ENCODE measurements around the gene RABGAP1L.
"Not testable (repeated sequence)": the region's sequence is repeated elsewhere in the genome, so short reads cannot be mapped to it uniquely, and the experiment has no call there.

RABGAP1L gene

GRCh38 chr1:174314433-174314832 is 155.1 kb downstream of the RABGAP1L start:
- DNase-seq = no peak

- no peak for DNase-seq
Observed at GRCh38 chr1:174315239-174315638, 155.9 kb downstream of the RABGAP1L start.

GRCh38 chr1:174320897-174321296 is 161.6 kb downstream of the RABGAP1L start:
- not testable (repeated sequence) for DNase-seq

- DNase-seq = no peak
Observed at GRCh38 chr1:174322202-174322862, 163.0 kb downstream of the RABGAP1L start.

GRCh38 chr1:174324493-174324892 is 165.2 kb downstream of the RABGAP1L start:
- no peak for DNase-seq

GRCh38 chr1:174324939-174325338 is 165.6 kb downstream of the RABGAP1L start:
- no peak for DNase-seq

- no peak for DNase-seq
Observed at GRCh38 chr1:174326278-174326677, 167.0 kb downstream of the RABGAP1L start.

- DNase-seq = no peak
Observed at GRCh38 chr1:174333437-174333836, 174.1 kb downstream of the RABGAP1L start.

- DNase-seq = no peak
Observed at GRCh38 chr1:174337000-174337681, 177.8 kb downstream of the RABGAP1L start.

- DNase-seq = not testable (repeated sequence)
Observed at GRCh38 chr1:174340404-174340803, 181.1 kb downstream of the RABGAP1L start.

- DNase-seq = no peak
Observed at GRCh38 chr1:174344162-174344561, 184.8 kb downstream of the RABGAP1L start.

- DNase-seq = no peak
Observed at GRCh38 chr1:174352117-174352516, 192.8 kb downstream of the RABGAP1L start.

GRCh38 chr1:174352883-174353608 is 193.7 kb downstream of the RABGAP1L start:
- no peak for DNase-seq

- DNase-seq = no peak
Observed at GRCh38 chr1:174358344-174358743, 199.0 kb downstream of the RABGAP1L start.

- no peak for DNase-seq
Observed at GRCh38 chr1:174358786-174359453, 199.6 kb downstream of the RABGAP1L start.

- no peak for DNase-seq
Observed at GRCh38 chr1:174359454-174359805, 200.1 kb downstream of the RABGAP1L start.

- no peak for DNase-seq
Observed at GRCh38 chr1:174364996-174365736, 205.8 kb downstream of the RABGAP1L start.

GRCh38 chr1:174366946-174367345 is 207.6 kb downstream of the RABGAP1L start:
- no peak for DNase-seq

GRCh38 chr1:174367892-174368291 is 208.6 kb downstream of the RABGAP1L start:
- DNase-seq = no peak

- no peak for DNase-seq
Observed at GRCh38 chr1:174376030-174376429, 216.7 kb downstream of the RABGAP1L start.

GRCh38 chr1:174391716-174392115 is 232.4 kb downstream of the RABGAP1L start:
- DNase-seq = no peak

- no peak for DNase-seq
Observed at GRCh38 chr1:174393885-174394284, 234.6 kb downstream of the RABGAP1L start.

GRCh38 chr1:174397261-174397660 is 237.9 kb downstream of the RABGAP1L start:
- no peak for DNase-seq
